ENCODE data around the gene UBE2B.
A peak's percentile ranks its signal among the peaks of the same experiment; 100 is the strongest.

Gene UBE2B

GRCh38 chr5:134403951-134404350 lies 32.6 kb downstream of the UBE2B start:
- H4K20me1 ChIP-seq (ENCODE audit: insufficient read depth, low read length, poor library complexity, severe bottlenecking): peaks cover under 1% of the 10 kb centered on the region
- H2AFZ ChIP-seq (ENCODE audit: low read length): no peak overlapping the region
- no peaks in the 10 kb centered on the region for H3K9me2 ChIP-seq (replicated peaks; ENCODE audit: low read depth, low read length)
- H3K9me3 ChIP-seq (ENCODE audit: insufficient read depth, low read depth, low read length): no peaks in the 10 kb centered on the region
- no peaks in the 10 kb centered on the region for H3K4me1 ChIP-seq (ENCODE audit: insufficient read depth, low read length, poor library complexity, severe bottlenecking)
- H3K9ac ChIP-seq (ENCODE audit: low read depth, low read length, poor library complexity, severe bottlenecking): no peak overlapping the region
- peaks cover 4% of the 10 kb centered on the region for H3K79me2 ChIP-seq (ENCODE audit: insufficient read depth, low read length)
- no peaks in the 10 kb centered on the region for H3K36me3 ChIP-seq (ENCODE audit: insufficient read depth, low read length)
- H3K27me3 ChIP-seq (ENCODE audit: insufficient read depth, low read length, poor library complexity, severe bottlenecking): no peaks in the 10 kb centered on the region
- no peak overlapping the region for H3K4me3 ChIP-seq (ENCODE audit: low read length, poor library complexity, severe bottlenecking)
- no peaks in the 10 kb centered on the region for H3F3A ChIP-seq (ENCODE audit: low read depth)
- H3K4me2 ChIP-seq (ENCODE audit: low read depth, low read length, poor library complexity, severe bottlenecking): no peak overlapping the region
- TF ChIP-seq CTCF (conservative IDR thresholded peaks at IDR 0.05; ENCODE audit: low read length) (no peak), EZH2phosphoT487 (IDR thresholded peaks at IDR 0.05; ENCODE audit: borderline replicate concordance) (no peak)

GRCh38 chr5:134406390-134406789 lies 35.0 kb downstream of the UBE2B start:
- H3K9ac ChIP-seq (ENCODE audit: low read depth, low read length, poor library complexity, severe bottlenecking): no peak overlapping the region
- H3K9me3 ChIP-seq (ENCODE audit: insufficient read depth, low read depth, low read length): no peaks in the 10 kb centered on the region
- H3K27me3 ChIP-seq (ENCODE audit: insufficient read depth, low read length, poor library complexity, severe bottlenecking): no peaks in the 10 kb centered on the region
- no peak overlapping the region for H3K4me2 ChIP-seq (ENCODE audit: low read depth, low read length, poor library complexity, severe bottlenecking)
- H4K20me1 ChIP-seq (ENCODE audit: insufficient read depth, low read length, poor library complexity, severe bottlenecking): peaks cover 14% of the 10 kb centered on the region
- no peaks in the 10 kb centered on the region for H3F3A ChIP-seq (ENCODE audit: low read depth)
- H2AFZ ChIP-seq (ENCODE audit: low read length): no peak overlapping the region
- peaks cover 12% of the 10 kb centered on the region for H3K4me1 ChIP-seq (ENCODE audit: insufficient read depth, low read length, poor library complexity, severe bottlenecking)
- TF ChIP-seq CTCF (conservative IDR thresholded peaks at IDR 0.05; ENCODE audit: low read length) (no peak), EZH2phosphoT487 (IDR thresholded peaks at IDR 0.05; ENCODE audit: borderline replicate concordance) (no peak)
- H3K79me2 ChIP-seq (ENCODE audit: insufficient read depth, low read length): peaks cover 29% of the 10 kb centered on the region
- no peaks in the 10 kb centered on the region for H3K9me2 ChIP-seq (replicated peaks; ENCODE audit: low read depth, low read length)
- H3K4me3 ChIP-seq (ENCODE audit: low read length, poor library complexity, severe bottlenecking): no peak overlapping the region
- no peaks in the 10 kb centered on the region for H3K36me3 ChIP-seq (ENCODE audit: insufficient read depth, low read length)

GRCh38 chr5:134409321-134409720 lies 38.0 kb downstream of the UBE2B start:
- Histone ChIP-seq H3K27me3 (ENCODE audit: insufficient read depth, low read length, poor library complexity, severe bottlenecking) (no peaks in the 10 kb centered on the region), H3K9me2 (replicated peaks; ENCODE audit: low read depth, low read length) (no peaks in the 10 kb centered on the region), H3K4me1 (ENCODE audit: insufficient read depth, low read length, poor library complexity, severe bottlenecking) (peaks cover 16% of the 10 kb centered on the region), H3K36me3 (ENCODE audit: insufficient read depth, low read length) (no peaks in the 10 kb centered on the region), H3F3A (ENCODE audit: low read depth) (no peaks in the 10 kb centered on the region), H3K79me2 (ENCODE audit: insufficient read depth, low read length) (peaks cover 31% of the 10 kb centered on the region), H4K20me1 (ENCODE audit: insufficient read depth, low read length, poor library complexity, severe bottlenecking) (peaks cover 16% of the 10 kb centered on the region), H3K4me3 (ENCODE audit: low read length, poor library complexity, severe bottlenecking) (peak overlapping the region; percentile 31), H3K4me2 (ENCODE audit: low read depth, low read length, poor library complexity, severe bottlenecking) (peak overlapping the region; percentile 94), H3K9ac (ENCODE audit: low read depth, low read length, poor library complexity, severe bottlenecking) (no peak overlapping the region), H3K9me3 (ENCODE audit: insufficient read depth, low read depth, low read length) (no peaks in the 10 kb centered on the region), H2AFZ (ENCODE audit: low read length) (no peak overlapping the region)
- no peak for TF ChIP-seq EZH2phosphoT487 (IDR thresholded peaks at IDR 0.05; ENCODE audit: borderline replicate concordance)
- no peak for TF ChIP-seq CTCF (conservative IDR thresholded peaks at IDR 0.05; ENCODE audit: low read length)
